ENCODE data around the gene ORC3.
"Not testable (repeated sequence)": the region's sequence is repeated elsewhere in the genome, so short reads cannot be mapped to it uniquely, and the experiment has no call there.

ORC3 gene

DNA sequence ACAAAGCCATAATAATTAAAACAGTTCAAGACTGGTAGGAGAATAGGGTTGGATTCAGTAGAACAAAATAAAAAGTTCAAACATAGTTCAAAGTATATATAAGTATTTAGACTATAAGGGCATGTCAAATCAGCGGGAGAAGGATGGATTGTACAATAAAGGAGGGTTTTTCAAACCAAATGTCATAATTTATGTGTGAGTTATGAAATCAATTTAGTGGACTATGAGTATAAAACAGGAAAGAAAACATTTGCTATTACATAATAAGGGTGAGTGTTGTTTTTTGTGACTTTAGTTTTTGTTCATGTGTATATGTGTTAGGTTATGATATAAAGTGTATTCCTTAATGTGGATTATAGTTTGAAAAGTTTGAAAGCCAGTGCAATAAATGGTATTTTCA is 10.6 kb downstream of the ORC3 start:
- DNase-seq (ENCODE audit: low read depth in 2 of 2): no peak

DNA sequence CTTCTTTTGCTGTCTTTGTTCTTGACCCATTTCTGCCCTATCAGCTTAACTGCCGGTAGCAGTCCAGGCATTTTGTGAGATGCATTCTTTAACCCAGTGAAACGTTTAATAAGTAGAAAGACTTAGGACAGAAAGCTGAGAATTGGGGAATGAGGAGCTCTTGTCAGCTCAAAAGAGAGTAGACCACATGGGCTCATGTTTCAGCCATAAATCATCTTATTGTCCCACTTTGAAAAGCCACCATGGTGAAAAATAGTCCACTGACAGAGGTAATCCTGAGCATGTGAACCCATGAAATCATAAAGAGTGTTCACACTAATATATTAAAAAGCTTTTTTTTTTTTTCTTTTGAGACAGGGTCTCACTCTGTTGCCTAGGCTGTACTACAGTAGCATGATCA is 16.3 kb downstream of the ORC3 start:
- no peak for DNase-seq (ENCODE audit: low read depth in 2 of 2)

DNA sequence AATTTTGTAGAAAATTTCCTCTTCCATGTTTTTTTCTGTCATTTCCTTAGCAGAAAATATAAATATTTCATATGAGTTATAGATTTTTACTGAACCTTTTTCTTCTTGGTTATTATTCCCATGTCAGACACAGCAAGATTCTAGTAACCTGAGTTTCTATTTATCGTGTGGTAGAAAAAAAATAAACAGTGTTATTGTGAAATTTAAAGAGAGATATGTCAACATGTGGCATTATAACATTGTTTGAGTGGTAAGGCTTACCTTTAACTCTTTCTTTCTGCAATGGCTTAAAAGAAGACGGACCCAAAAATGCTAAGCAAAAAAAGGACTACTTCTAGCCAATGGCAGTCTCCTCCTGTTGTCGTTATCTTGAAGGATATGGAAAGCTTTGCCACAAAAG is 18.9 kb downstream of the ORC3 start:
- no peak for DNase-seq (ENCODE audit: low read depth in 2 of 2)

DNA sequence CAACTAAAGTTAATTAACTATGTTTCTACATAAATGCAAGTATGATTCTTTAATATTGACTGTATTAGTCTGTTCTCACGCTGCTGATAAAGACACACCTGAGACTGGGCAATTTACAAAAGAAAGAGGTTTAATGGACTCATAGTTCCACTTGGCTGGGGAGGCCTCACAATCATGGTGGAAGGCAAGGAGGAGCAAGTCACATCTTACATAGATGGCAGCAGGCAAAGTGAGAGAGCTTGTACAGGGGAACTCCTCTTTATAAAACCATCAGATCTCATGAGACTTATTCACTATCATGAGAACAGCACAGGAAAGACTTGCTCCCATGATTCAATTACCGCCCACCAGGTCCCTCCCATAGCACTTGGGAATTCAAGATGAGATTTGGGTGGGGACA is 23.1 kb downstream of the ORC3 start:
- DNase-seq (ENCODE audit: low read depth in 2 of 2): not testable (repeated sequence)

DNA sequence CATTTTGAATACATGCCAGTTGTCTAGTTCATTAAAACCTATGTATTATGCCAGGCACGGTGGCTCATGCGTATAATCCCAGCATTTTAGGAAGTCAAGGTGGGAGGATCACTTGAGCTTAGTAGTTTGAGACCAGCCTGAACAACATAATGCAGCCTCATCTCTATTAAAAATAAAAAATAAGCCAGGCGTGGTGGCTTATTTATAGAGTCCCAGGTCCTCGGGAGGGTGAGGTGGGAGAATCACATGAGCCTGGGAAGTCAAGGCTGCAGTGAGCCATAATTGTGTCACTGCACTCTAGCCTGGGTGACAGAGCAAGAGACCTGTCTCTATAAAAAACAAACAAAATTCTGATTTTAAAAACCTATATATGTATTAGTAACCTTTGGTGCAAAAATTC is 27.5 kb downstream of the ORC3 start:
- DNase-seq (ENCODE audit: low read depth in 2 of 2): no peak

DNA sequence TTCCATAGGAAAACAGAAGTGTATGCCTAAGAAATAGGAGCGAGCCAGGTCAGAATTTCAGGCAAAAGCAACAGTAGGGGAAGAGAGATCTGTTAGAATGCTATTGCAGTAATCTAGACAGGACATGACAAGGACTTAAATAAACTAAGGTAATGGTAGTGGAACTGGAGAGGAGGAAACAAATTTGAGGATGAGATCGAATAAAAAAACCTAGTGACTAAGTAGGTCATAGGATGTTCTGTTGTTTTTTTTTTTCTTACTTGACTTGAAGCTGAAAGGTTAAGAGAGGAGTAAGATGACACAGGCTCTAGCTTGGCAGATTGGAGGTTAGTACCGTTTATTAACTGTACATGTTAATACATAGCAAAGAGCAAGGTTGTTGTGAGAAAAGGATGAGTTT is 28.6 kb downstream of the ORC3 start:
- DNase-seq (ENCODE audit: low read depth in 2 of 2): no peak

DNA sequence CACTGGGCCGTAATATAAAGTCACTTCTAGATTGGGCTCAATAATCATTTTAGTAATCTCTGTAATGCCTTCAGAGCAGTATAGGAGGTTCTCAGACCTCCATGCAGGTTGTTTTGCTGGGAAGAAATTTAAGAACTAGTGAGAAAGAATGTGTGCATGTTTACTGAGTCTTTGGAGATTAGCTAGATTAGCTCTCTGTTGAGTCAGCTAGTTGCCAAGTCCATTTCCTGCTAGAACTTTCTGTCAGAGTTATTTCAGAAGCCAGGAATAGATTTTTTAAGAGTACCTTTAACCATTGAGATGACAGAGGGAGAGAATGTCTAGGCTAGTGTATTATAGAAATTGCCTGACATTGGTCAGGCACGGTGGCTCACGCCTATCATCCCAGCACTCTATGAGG is 33.3 kb downstream of the ORC3 start:
- DNase-seq (ENCODE audit: low read depth in 2 of 2): no peak

DNA sequence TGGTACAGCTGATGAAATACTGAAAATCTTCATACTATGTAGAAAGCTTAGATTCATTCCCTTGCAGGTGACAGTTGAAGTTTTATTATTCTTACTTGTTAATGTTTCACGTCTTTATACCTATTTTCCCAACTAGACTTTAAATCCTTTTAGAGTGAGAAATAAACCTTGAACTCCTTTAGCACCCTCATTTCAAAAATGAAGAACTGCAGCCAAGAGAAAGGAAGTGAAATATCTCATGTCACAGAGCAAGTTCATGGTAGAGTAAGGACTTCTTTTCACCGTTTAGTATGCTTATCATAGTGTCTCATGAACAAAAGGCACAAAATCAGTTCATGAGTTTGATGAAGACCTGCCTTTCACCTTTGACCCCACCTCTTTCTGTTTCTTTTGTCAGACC is 38.5 kb downstream of the ORC3 start:
- DNase-seq (ENCODE audit: low read depth in 2 of 2): no peak

DNA sequence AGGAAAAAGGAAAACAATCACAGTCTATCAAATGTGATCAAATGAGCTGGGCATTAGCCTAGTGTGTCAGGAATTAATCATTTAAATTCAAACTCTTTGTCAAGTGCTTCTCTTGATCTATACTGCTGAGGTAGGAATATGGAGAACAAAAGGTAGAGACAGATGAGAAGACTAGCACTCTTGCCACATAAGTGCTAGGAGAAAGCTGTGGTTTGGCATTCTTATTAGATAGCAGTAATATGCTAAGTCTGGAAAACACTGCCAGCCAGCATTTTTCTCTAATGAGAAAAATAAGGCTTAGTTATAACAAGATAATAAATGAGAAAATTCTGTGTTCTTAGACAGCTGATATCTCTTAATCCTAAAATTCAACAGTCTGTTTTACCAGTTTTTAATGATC is 38.9 kb downstream of the ORC3 start:
- DNase-seq (ENCODE audit: low read depth in 2 of 2): peak; percentile 5 to 11

DNA sequence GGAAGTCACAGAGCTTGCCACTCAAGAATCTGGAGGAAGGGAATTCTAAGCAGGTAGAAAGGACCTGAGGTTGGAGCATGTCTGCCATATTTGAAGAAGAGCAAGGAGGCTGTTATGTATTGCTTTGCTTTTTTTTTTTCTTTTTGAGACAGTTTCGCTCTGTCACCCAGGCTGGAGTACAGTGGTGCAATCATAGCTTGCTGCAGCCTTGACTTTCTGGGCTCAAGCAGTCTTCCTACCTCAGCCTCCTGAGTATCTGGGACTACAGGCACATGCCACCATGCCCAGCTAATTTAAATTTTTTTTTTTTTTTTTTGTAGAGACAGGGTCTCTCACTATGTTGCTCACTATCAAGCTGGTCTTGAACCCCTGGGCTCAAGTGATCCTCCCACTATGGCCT is 40.8 kb downstream of the ORC3 start:
- DNase-seq (ENCODE audit: low read depth in 2 of 2): no peak

DNA sequence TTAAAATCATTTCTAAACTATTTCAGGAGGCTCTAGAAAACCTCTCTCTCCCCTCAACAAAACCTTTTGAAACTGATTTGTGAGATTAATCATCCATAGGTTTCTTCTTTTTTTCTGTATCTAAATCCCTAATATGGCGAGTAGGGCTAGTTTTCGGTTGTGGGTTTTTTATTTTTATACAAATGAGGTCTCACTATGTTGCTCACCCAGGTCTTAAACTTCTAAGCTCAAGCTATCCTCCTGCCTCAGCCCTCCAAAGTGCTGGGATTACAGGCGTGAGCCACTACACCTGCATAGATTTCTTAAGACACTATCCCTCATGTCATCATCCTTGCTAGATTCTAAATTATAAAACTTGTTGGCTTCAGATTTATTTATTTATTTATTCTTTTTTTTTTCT is 43.9 kb downstream of the ORC3 start:
- no peak for DNase-seq (ENCODE audit: low read depth in 2 of 2)

DNA sequence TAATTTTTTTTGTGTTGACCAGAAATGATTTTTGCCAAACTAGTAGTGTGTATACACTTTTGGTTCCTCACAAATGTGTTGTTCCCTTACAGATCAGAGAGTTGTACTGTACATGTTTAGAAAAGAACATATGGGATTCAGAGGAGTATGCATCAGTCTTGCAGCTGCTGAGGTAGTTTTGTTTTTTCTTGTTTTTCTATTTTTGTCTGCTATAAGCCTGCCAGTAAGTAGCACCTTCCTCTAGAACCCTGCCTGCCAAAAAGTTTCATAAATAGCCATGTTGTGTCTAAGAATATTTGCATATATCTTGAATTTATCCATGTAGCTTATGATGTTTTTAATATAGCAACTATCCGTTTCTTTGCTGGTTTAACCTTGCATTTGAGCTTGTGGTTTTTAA is 46.4 kb downstream of the ORC3 start:
- no peak for DNase-seq (ENCODE audit: low read depth in 2 of 2)

DNA sequence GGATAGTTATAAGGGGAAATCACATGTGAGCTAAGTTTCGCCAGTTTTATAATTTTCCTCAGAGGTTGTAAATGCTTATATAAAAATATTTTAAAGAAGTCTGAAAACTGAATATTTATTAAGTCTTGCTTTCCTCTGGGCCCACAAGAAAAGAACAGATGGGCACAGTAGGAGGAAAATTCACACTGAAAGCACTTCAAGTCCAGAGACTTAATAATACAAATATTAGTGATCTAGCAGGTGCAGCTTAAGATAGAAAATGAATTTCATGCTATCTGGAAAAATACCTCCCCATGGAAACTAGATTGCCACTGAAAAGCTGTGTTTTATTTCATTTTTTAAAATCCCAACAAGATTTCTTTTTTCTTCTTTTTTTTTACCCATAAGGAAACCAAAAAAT is 47.2 kb downstream of the ORC3 start:
- DNase-seq (ENCODE audit: low read depth in 2 of 2): no peak

DNA sequence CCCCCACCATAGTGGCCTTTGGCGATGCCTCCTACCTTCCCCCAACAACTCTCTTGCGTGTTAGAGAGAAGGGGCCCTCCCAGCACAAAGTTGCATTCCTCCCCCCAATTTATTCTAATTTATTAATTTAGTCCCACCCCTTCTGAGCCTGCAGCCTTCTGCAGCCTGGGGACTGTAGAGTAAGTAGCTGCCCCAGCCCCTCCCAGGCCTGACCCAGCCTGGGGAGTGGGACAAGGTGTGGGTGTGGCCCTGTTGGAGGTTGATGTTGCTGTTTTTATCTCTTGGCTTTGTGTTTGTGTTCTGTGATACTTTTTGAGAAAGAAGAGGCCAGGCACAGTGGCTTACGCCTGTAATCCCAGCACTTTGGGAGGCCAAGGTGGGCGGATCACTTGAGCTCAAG is 49.4 kb downstream of the ORC3 start:
- no peak for DNase-seq (ENCODE audit: low read depth in 2 of 2)

DNA sequence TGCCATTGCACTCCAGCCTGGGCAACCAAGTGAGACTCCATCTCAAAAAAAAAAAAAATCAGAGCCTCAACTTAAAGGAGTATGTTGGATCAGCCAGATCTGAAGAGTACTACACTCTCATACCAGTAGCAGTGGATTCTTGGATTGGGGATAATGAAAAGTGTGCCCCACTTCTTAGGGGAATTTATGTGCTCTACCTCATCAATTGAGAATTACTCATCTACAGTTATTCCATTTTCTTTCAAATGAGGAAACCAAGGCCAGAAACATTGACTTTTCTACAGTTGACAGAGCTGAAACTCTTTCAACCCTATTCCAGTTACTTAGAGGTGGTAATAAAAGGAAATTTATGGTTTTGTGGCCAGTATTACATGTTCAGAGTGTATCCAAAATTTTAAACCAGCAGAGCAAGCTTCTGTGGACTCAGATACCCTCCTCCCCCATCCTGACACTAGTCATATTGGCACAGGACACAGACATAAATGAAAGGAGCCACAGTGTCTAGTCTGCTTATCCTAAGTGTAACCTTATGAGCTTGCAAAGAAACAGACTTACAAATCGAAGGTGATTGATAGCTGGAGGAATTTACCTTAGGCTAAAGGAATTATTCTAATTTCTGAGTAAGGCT is 51.2 kb downstream of the ORC3 start:
- DNase-seq (ENCODE audit: low read depth in 2 of 2): no peak

DNA sequence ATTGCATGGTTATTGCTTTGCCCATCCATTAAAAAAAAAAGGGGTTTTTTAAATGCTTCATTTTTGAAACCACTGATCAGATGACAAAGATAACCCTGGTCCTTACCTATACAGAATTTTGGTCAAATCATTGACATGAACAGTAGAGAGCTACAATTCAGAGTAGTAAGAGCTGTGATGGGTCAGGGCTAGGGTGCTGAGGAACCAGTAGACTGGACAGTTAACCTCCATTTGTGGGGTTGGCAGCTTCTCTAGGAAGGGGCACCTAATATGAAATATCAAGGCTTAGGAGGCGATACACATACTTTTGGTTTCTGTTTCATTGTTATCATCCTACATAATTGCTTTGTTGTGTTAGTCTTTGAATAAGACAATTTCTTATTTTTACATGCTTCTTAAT is 55.1 kb downstream of the ORC3 start:
- no peak for DNase-seq (ENCODE audit: low read depth in 2 of 2)

DNA sequence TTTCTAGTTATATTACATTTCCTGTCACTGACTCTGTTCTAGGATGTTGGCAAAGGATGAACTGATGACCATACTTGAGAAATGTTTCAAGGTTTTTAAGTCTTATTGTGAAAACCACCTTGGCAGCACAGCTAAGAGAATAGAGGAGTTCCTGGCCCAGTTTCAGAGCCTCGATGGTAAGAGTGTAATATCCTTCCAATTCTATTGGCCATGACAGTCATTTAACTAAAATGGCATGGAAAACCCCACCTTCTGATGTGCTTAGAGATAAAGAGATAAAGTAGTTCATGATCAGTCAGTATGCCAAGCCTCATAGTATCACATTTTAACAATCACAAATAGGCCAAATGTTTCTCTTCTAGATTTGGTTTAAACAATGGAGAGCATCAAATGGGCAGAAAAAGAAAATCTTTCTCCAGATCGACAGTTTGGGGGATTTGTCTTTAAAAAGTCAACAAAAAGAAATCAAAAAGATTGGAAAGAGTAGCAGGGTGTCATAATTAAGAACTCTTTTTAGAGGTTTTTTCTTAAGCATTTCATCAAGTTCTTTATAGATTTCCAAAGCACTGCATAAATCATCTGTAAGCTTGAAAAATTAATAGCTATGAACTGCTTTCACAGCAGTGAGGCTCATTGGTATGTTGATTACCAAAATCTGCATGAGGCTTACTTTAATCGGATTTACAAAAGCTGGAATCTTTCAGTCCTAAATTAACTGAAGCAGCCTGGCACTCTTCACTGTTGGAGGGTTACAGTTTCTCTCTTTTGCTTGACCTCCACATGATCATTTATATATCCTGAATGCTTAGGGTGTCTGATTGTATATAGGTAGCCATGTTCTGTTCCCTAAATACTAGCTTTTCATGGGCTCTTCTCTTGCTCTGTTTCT is 63.4 kb downstream of the ORC3 start:
- no peak for DNase-seq (ENCODE audit: low read depth in 2 of 2)

DNA sequence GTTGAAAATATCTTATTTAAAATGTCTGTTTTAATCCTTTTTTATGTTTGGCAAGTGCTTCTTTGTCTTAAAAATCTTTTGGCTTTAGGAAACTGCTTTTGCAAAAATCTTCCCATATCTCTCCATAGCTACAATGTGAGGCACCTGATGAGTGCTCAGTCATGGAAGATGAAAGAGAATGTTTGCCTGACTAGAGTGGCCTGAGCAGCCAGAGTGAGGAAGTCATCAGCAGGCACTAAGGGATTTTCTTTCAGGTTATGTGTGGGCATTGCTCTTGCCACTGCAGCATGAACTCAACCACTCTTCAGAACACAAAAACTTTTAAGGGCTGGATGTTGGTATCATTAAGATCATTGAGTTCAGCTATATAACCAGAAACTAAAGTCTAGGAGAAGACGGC is 64.2 kb downstream of the ORC3 start:
- DNase-seq (ENCODE audit: low read depth in 2 of 2): no peak

DNA sequence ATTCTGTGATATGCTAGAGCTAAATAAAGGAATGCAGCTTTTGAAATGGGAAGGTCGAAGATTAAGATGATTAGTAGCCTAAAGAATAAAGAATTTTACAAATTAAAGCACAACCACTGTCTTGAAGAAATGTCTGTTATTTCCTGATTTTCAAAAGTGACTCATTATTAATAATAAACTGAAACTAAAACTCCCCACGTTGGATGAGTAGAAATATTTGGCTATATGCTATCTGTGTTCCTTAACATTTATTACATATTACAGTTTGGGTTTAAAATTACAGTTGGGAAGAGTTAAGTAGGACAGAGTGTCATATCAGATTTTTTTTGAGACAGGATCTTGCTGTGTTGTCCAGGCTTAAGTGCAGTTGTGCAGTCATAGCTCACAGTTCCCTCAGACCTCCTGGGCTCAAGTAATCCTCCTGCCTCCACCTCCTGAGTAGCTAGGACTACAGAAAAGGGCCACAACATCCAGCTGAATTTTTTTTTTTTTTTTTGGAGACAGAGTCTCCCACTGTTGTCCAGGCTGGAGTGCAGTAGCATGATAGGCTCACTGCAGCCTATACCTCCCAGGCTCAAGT is 65.0 kb downstream of the ORC3 start:
- no peak for DNase-seq (ENCODE audit: low read depth in 2 of 2)

DNA sequence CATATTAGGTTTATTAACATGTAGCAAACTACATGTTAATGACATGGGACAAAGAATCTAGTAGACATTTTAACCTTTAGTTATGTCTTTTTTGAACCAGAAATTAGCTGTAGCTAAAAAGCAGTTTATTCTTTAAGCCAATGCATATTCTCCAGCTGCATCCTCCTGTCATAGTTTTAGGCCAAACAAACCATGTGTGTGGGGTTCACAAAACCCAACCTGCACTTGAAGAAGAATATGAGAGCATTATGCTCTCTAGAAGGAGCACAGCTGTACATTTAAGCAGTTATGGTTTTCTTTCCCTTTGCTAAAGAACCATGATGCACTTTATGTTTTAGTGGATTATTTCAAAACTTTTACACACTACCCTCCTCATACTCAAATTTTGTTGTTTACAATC is 65.9 kb downstream of the ORC3 start:
- DNase-seq (ENCODE audit: low read depth in 2 of 2): no peak

DNA sequence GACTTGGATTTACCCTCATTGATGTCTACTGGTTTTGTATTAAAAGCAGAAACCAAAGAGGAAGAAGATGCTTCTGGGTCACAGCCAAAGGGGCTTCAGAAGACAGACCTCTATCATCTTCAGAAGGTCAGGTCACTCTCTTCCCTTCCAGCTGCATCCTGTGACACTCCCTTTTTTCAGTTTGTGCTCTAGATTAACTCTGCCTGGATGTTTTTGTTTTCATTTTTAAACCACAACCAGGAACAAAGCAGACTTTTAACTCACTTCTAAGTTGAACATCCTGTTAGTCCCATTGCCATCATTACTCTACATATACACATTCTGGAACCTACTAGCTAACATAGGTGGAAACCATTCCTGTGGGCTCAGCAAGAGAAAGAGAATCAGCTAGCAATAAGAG is 66.9 kb downstream of the ORC3 start:
- no peak for DNase-seq (ENCODE audit: low read depth in 2 of 2)

DNA sequence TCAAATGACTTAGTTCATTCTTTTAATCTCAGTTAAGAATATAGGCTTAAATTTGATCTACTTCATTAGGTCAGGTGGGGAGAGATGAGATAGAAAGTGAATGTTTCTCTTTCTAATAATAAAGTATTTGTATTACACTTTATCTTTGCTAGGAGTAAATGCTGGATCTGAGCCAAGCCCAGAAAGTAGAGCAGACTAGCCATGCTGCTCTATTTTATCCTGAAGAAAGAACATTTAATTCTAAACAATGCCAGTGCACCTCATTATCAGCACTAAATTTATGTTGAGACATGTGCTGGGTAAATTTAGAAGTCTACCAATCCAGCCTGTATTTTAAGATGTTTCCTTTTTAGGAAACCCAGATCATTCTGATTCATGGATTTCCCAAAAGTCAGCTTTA is 68.6 kb downstream of the ORC3 start:
- DNase-seq (ENCODE audit: low read depth in 2 of 2): no peak

DNA sequence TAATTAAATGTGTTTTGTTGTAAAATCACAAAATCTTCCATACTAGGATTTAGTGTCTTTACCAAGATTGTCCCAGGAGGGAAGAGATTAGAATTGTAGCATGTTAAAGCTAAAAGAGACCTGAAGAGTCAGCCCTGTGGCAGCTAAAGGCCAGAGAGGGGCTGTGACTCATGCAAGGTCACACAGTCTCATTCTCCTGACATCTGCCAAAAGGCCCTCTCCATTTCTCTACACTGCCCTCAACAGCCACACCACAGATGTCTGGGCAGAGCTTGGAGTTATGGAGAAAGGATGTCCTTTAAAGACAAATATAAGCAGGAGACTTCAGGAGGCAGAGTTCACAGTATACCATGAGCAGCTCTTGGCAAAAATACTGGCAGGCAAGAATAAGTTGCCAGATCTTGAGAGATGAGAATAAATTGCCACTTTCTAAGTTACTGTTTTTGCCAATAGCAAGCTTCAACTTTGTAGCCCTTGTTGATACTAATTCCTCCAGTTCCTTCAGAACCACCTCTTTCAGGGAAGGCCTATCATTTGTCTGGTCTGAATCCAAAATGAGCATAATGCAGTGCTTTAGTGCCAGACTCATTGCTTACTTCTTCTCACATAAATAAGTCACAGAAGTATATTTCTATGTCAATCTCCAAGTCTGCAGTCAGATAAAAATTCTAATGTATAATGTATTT is 70.4 kb downstream of the ORC3 start:
- DNase-seq (ENCODE audit: low read depth in 2 of 2): no peak
